ENCODE results near the gene RCAN1. TPM values are rescaled to one million over a fixed set of nuclear protein-coding genes. Genes with fewer than 3 reads are reported as not detected.

Gene RCAN1
- total and polyA plus RNA-seq, 2 of the 4 experiments (the other 2 are of a cell fraction): 53.5 to 175 TPM

DNA sequence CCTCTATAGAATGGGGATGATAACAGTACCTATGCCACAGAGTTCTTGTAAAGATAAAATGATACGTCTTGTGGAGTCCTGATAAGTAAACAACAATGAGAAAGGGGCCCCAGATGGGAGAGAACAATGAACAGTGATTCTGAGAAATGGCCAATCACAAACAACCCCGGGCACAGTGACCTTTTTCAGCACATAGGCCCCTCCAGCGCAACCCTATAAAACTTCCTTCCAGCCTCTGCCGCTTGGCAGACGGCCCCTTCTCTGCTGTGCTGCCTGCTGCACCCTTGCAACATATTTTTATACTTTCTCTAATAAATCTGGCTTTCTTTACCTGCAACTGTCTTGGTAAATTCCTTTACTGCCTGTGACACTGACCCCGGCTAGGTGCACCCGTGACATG lies 8.9 kb downstream of the RCAN1 start:
- Histone ChIP-seq H2BK5ac (ENCODE audit: low read depth, low read length, poor library complexity, severe bottlenecking) (no peak overlapping the region), H3K79me1 (ENCODE audit: low read depth in 1 of 2, low read length in 2 of 2) (peaks cover 9% of the 10 kb centered on the region in 2 experiments; a peak in 1 of 4 replicates), H4K91ac (ENCODE audit: insufficient read depth, low read depth, low read length) (no peak overlapping the region), H3K9ac (ENCODE audit: low read depth, low read length) (no peak overlapping the region), H3K9me1 (ENCODE audit: insufficient read depth, low read length) (no peaks in the 10 kb centered on the region), H3K4me1 (ENCODE audit: control insufficient read depth, insufficient read depth, low read length) (no peaks in the 10 kb centered on the region), H3K36me3 (ENCODE audit: control insufficient read depth, insufficient read depth, low read length) (no peaks in the 10 kb centered on the region), H3K18ac (ENCODE audit: low read depth, low read length) (no peak overlapping the region), H2AFZ (replicated peaks; ENCODE audit: low read length, poor library complexity) (no peak overlapping the region), H2BK20ac (ENCODE audit: low read depth, low read length) (no peak overlapping the region), H3K27me3 (ENCODE audit: control insufficient read depth, insufficient read depth, low read length) (no peaks in the 10 kb centered on the region), H3K9me3 (ENCODE audit: control insufficient read depth, insufficient read depth, low read length) (no peaks in the 10 kb centered on the region), H3K56ac (ENCODE audit: extremely low read depth, insufficient read depth, low read length) (no peak overlapping the region), H3K4me3 (ENCODE audit: insufficient read depth, low read depth, low read length) (no peak overlapping the region), H2BK120ac (ENCODE audit: low read depth, low read length) (no peak overlapping the region), H3K27ac (ENCODE audit: insufficient read depth, low read length) (no peak overlapping the region), H4K8ac (ENCODE audit: low read depth in 2 of 2, low read length in 2 of 2) (no peak overlapping the region), H4K5ac (ENCODE audit: low read depth, low read length) (no peak overlapping the region), H4K20me1 (ENCODE audit: insufficient read depth, low read length) (peaks cover 3% of the 10 kb centered on the region; the same call in 1 of the 2 replicates), H2AK9ac (replicated peaks; ENCODE audit: low read depth, low read length, poor library complexity) (no peak overlapping the region), H3K4me2 (ENCODE audit: low read depth, low read length) (no peak overlapping the region), H2AK5ac (ENCODE audit: low read depth, low read length) (no peak overlapping the region), H3K14ac (replicated peaks; ENCODE audit: low read depth, low read length) (no peak overlapping the region), H2BK15ac (ENCODE audit: low read depth, low read length) (no peak overlapping the region), H3K4ac (ENCODE audit: low read depth, low read length) (no peak overlapping the region), H3K23ac (ENCODE audit: low read depth, low read length) (no peak overlapping the region)
- ChIA-PET POLR2A (ENCODE audit: unreplicated experiment) (no interaction called here), CTCF (no interaction called here)
- no TSS peak for BruUV-seq (replicated peaks)
- in situ Hi-C loops (cut with MboI; ENCODE audit: low sequenced_read_pairs): loop anchor here (25.0 kb wide), 1 partner anchor 694 kb away; the partner anchor contains the start of gene ATP5PO
- 57% methylated on average over 3 of the region's 7 CpGs; no CpG with 5 or more reads in 1 of the 2 experiments for WGBS, 2 experiments (ENCODE audit: extremely low coverage in 2 of 2, insufficient read length in 1 of 2)
- dilution Hi-C loops (cut with HindIII; ENCODE audit: low sequenced_read_pairs, unreplicated experiment): no loop called here
- TF ChIP-seq FOS (IDR thresholded peaks at IDR 0.05; ENCODE audit: low read depth, low read length) (no peak), MAFK (IDR thresholded peaks at IDR 0.05; ENCODE audit: low read depth, low read length) (no peak), RAD21 (IDR thresholded peaks at IDR 0.05; ENCODE audit: low read length) (no peak), RFX5 (IDR thresholded peaks at IDR 0.05; ENCODE audit: low read depth, low read length) (no peak), CEBPB (IDR thresholded peaks at IDR 0.05; ENCODE audit: low read depth, low read length) (no peak), RCOR1 (IDR thresholded peaks at IDR 0.05; ENCODE audit: insufficient replicate concordance, low read length) (no peak), ELK1 (IDR thresholded peaks at IDR 0.05; ENCODE audit: borderline replicate concordance, low read depth, low read length) (no peak), CHD1 (IDR thresholded peaks at IDR 0.05; ENCODE audit: low read depth, low read length) (no peak), MAZ (IDR thresholded peaks at IDR 0.05; ENCODE audit: borderline replicate concordance, low read depth, low read length) (no peak), MXI1 (IDR thresholded peaks at IDR 0.05; ENCODE audit: borderline replicate concordance, low read depth, low read length) (no peak), NFE2L2 (IDR thresholded peaks at IDR 0.05; ENCODE audit: low read depth, low read length) (no peak), SMC3 (IDR thresholded peaks at IDR 0.05; ENCODE audit: low read depth, low read length) (no peak), POLR2A (IDR thresholded peaks at IDR 0.05; ENCODE audit: low read depth, low read length) (no peak), BHLHE40 (IDR thresholded peaks at IDR 0.05; ENCODE audit: low read depth, low read length) (no peak)
- TF ChIP-seq, protein P1, sequence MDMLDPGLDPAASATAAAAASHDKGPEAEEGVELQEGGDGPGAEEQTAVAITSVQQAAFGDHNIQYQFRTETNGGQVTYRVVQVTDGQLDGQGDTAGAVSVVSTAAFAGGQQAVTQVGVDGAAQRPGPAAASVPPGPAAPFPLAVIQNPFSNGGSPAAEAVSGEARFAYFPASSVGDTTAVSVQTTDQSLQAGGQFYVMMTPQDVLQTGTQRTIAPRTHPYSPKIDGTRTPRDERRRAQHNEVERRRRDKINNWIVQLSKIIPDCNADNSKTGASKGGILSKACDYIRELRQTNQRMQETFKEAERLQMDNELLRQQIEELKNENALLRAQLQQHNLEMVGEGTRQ (IDR thresholded peaks at IDR 0.05; ENCODE audit: low read depth, low read length): no peak
- DNase-seq (no peak), ATAC-seq (ENCODE audit: low read depth) (no peak)
- intact Hi-C loops (cut with micrococcal nuclease): no loop called here

Data from IMR-90 (cell line).